RWPE2 (cell line): Measurements from ENCODE around the gene TNFRSF25.

Experiments
- ATAC-seq: fragments of 200-7000 bp; cut with Tn5 transposase; 3 replicates; pipeline ENCODE4 v1.9.1; 2021; ENCODE audit warnings: low read depth
- DNase-seq: peaks from one replicate; pipeline ENCODE4 v3.0.0-alpha.2; 2020; ENCODE audit warnings: low spot score
- H3K27ac ChIP-seq: fragments of 450-650 bp; 2 replicates; pipeline ENCODE4 v1.5.1; 2017; ENCODE audit warnings: mild to moderate bottlenecking; ENCODE audit not compliant: poor library complexity, severe bottlenecking
- H3K27me3 ChIP-seq: fragments of 250-450 bp; sonication (Bioruptor Pico); 2 replicates; pipeline ENCODE4 v1.5.1; 2021; ENCODE audit warnings: mild to moderate bottlenecking, moderate library complexity; ENCODE audit not compliant: insufficient read depth, poor library complexity, severe bottlenecking
- H3K36me3 ChIP-seq: fragments of 250-450 bp; sonication (Bioruptor Pico); 2 replicates; pipeline ENCODE4 v1.5.1; 2020; ENCODE audit warnings: low read depth, mild to moderate bottlenecking, moderate library complexity
- H3K4me1 ChIP-seq: fragments of 250-450 bp; sonication (Bioruptor Pico); 2 replicates; pipeline ENCODE4 v1.5.1; 2021; ENCODE audit warnings: mild to moderate bottlenecking, moderate library complexity; ENCODE audit not compliant: insufficient read depth, poor library complexity, severe bottlenecking
- H3K4me3 ChIP-seq: fragments of 250-450 bp; sonication (Bioruptor Pico); 2 replicates; pipeline ENCODE4 v1.5.1; 2021; ENCODE audit warnings: mild to moderate bottlenecking, moderate library complexity; ENCODE audit not compliant: severe bottlenecking
- H3K9me3 ChIP-seq: fragments of 250-450 bp; sonication (Bioruptor Pico); 2 replicates; pipeline ENCODE4 v1.5.1; 2021; ENCODE audit warnings: mild to moderate bottlenecking, moderate library complexity; ENCODE audit not compliant: severe bottlenecking
- CTCF ChIP-seq: fragments of 450-650 bp; IDR thresholded peaks from one replicate; pipeline ENCODE4 v1.5.1; 2017; ENCODE audit warnings: mild to moderate bottlenecking, moderate library complexity; ENCODE audit not compliant: poor library complexity, severe bottlenecking

The TNFRSF25 gene

GRCh38 chr1:6506210-6507036 is 40.5 kb upstream of the TNFRSF25 start:
- no peaks in the 10 kb centered on the region for H3K36me3 ChIP-seq
- ATAC-seq: no peak
- no peaks in the 10 kb centered on the region for H3K9me3 ChIP-seq
- no peaks in the 10 kb centered on the region for H3K27me3 ChIP-seq
- no peak overlapping the region for H3K27ac ChIP-seq
- H3K4me3 ChIP-seq: no peak overlapping the region
- DNase-seq: no peak
- no peak for TF ChIP-seq CTCF
- H3K4me1 ChIP-seq: no peaks in the 10 kb centered on the region

- ATAC-seq (no peak), DNase-seq (no peak)
- Histone ChIP-seq H3K36me3 (no peaks in the 10 kb centered on the region), H3K9me3 (no peaks in the 10 kb centered on the region), H3K27ac (no peak overlapping the region), H3K4me3 (no peak overlapping the region), H3K27me3 (no peaks in the 10 kb centered on the region), H3K4me1 (no peaks in the 10 kb centered on the region)
- TF ChIP-seq CTCF: no peak
Observed at GRCh38 chr1:6505367-6506209, 39.6 kb upstream of the TNFRSF25 start.

- H3K4me1 ChIP-seq: no peaks in the 10 kb centered on the region
Observed at GRCh38 chr1:6504887-6505286, 38.9 kb upstream of the TNFRSF25 start.

GRCh38 chr1:6503884-6504602 is 38.1 kb upstream of the TNFRSF25 start:
- Histone ChIP-seq H3K9me3 (no peaks in the 10 kb centered on the region), H3K27ac (no peak overlapping the region), H3K4me3 (no peak overlapping the region), H3K4me1 (no peaks in the 10 kb centered on the region), H3K36me3 (no peaks in the 10 kb centered on the region), H3K27me3 (no peaks in the 10 kb centered on the region)
- TF ChIP-seq CTCF: no peak
- ATAC-seq (no peak), DNase-seq (no peak)

More at GRCh38 chr1:6504887-6505286, 38.9 kb upstream of the TNFRSF25 start:
- no peak overlapping the region for H3K4me3 ChIP-seq
- ATAC-seq: no peak
- no peaks in the 10 kb centered on the region for H3K27me3 ChIP-seq
- no peak for DNase-seq
- no peak for TF ChIP-seq CTCF
- H3K36me3 ChIP-seq: no peaks in the 10 kb centered on the region
- no peak overlapping the region for H3K27ac ChIP-seq
- H3K9me3 ChIP-seq: no peaks in the 10 kb centered on the region
